H1 (cell line): Measurements from ENCODE around the gene TSHZ2. TPM values are rescaled to one million over a fixed set of nuclear protein-coding genes. Genes with fewer than 3 reads are reported as not detected.

Experiments used
- ATF2 ChIP-seq: IDR thresholded peaks from 2 replicates; pipeline ENCODE4 v1.6.1; 2012; ENCODE audit warnings: low read length, inconsistent platforms
- polyA plus RNA-seq, 7 experiments: library from polyadenylated mRNA; depleted of rRNA in 3 of 7; stranded (reverse) in 5 of 7; unstranded in 2 of 7; fragments of >200 nt in 5 of 7; fragments of 200-250 nt in 2 of 7; gene quantifications; 1 replicate in 5 of 7; 2 replicates in 1 of 7; 4 replicates in 1 of 7; pipeline versions ENCODE4 v1.2.1 to v1.2.3, GENCODE V29; 2011 to 2013; ENCODE audit warnings: missing spikeins in 2 of 7, mixed read lengths in 2 of 7
- total RNA-seq: library from RNA; stranded (reverse); fragmentation: NEBNext Ultra II Directional; extraction: Animal tissue kit (Norgen Biotek cat#: 25700); gene quantifications from 2 replicates; pipeline ENCODE4 v1.2.1, GENCODE V29; 2021

TSHZ2 gene
- total and polyA plus RNA-seq, 2 of the 8 experiments (the other 6 are each of a cell fraction or from before 2014, with no cell fraction given) = 0.14 to 0.30 TPM

GRCh38 chr20:53070706-53071392 lies 98.7 kb downstream of the TSHZ2 start (continued):
- TF ChIP-seq ATF2 = no peak
- TF ChIP-seq, all 59 proteins: peak for 0
